Gastroesophageal sphincter (tissue), 3 donors: ENCODE results near the gene SLC6A9.

Experiments used
- EP300 ChIP-seq: sonication (generic); formaldehyde crosslinking; IDR thresholded peaks from one replicate; pipeline ENCODE4 v1.6.1; 2017; ENCODE audit warnings: antibody characterized with exemption, mild to moderate bottlenecking
- POLR2A ChIP-seq, 2 donors: fragments of 450-650 bp; IDR thresholded peaks; one replicate each; pipeline ENCODE4 v1.6.1; 2017; ENCODE audit warnings: antibody characterized with exemption in 2 of 2, mild to moderate bottlenecking in 2 of 2, moderate library complexity in 1 of 2
- TF ChIP-seq, protein P1 (sequence below), 4 experiments: fragments of 200-600 bp in 2 of 4; fragments of 450-650 bp in 2 of 4; sonication (generic) in 1 of 4; IDR thresholded peaks; one replicate each; pipeline ENCODE4 v1.5.1; 2017 to 2019; ENCODE audit warnings: antibody characterized with exemption in 4 of 4, mild to moderate bottlenecking in 2 of 4, moderate library complexity in 2 of 4

GRCh38 chr1:44031252-44032169, at the start of gene SLC6A9:
- TF ChIP-seq, protein P1, sequence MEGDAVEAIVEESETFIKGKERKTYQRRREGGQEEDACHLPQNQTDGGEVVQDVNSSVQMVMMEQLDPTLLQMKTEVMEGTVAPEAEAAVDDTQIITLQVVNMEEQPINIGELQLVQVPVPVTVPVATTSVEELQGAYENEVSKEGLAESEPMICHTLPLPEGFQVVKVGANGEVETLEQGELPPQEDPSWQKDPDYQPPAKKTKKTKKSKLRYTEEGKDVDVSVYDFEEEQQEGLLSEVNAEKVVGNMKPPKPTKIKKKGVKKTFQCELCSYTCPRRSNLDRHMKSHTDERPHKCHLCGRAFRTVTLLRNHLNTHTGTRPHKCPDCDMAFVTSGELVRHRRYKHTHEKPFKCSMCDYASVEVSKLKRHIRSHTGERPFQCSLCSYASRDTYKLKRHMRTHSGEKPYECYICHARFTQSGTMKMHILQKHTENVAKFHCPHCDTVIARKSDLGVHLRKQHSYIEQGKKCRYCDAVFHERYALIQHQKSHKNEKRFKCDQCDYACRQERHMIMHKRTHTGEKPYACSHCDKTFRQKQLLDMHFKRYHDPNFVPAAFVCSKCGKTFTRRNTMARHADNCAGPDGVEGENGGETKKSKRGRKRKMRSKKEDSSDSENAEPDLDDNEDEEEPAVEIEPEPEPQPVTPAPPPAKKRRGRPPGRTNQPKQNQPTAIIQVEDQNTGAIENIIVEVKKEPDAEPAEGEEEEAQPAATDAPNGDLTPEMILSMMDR (IDR thresholded peaks at IDR 0.05): no peak
- TF ChIP-seq EP300 (no peak), POLR2A (IDR thresholded peaks at IDR 0.05) (no peak)
